Testis (tissue), 3 donors: ENCODE data around the gene MEGF10. TPM values are rescaled to one million over a fixed set of nuclear protein-coding genes. Genes with fewer than 3 reads are reported as not detected.

Experiments used
- DNase-seq: peaks from one replicate; pipeline ENCODE4 v3.0.0-alpha.2; 2019
- H3K27ac ChIP-seq, 2 donors: fragments of 200-600 bp; sonication (generic); one replicate each; pipeline ENCODE4 v1.5.1; 2019
- H3K27me3 ChIP-seq: fragments of 200-600 bp; sonication (generic); one replicate; pipeline ENCODE4 v1.5.1; 2019
- H3K36me3 ChIP-seq: fragments of 200-600 bp; sonication (generic); one replicate; pipeline ENCODE4 v1.5.1; 2017; ENCODE audit warnings: low read depth; ENCODE audit errors: missing control alignments
- H3K4me1 ChIP-seq: fragments of 200-600 bp; sonication (generic); one replicate; pipeline ENCODE4 v1.5.1; 2019
- H3K4me3 ChIP-seq, 2 donors: fragments of 200-600 bp; sonication (generic); one replicate each; pipeline ENCODE4 v1.5.1; 2017 to 2019
- H3K9me3 ChIP-seq: fragments of 200-600 bp; sonication (generic); one replicate; pipeline ENCODE4 v1.5.1; 2017
- CTCF ChIP-seq, 3 experiments: fragments of 450-650 bp in 2 of 3; fragments of 200-600 bp in 1 of 3; sonication (generic) in 1 of 3; IDR thresholded peaks; one replicate each; pipeline ENCODE4 v1.5.1; 2016 to 2019; ENCODE audit warnings: antibody characterized with exemption in 3 of 3, mild to moderate bottlenecking in 2 of 3, moderate library complexity in 1 of 3
- POLR2A ChIP-seq: fragments of 450-650 bp; IDR thresholded peaks from one replicate; pipeline ENCODE4 v1.6.1; 2017; ENCODE audit warnings: antibody characterized with exemption, mild to moderate bottlenecking, moderate library complexity
- WGBS, 2 donors: methylation state at CpG; one replicate each; pipeline ENCODE4 v1.1.5; 2018; 5-methylcytosine and 5-hydroxymethylcytosine counted together
- intact Hi-C: fragments of 100-400 bp; cut with DNase I; formaldehyde crosslinking; loops from one replicate; pipeline ENCODE4 v1.15.1; 2023; ENCODE audit warnings: low total_unique reads
- polyA plus RNA-seq: library from polyadenylated mRNA; stranded (reverse); fragments of 350-450 nt; fragmentation: Illumina TruSeq; extraction: RNeasy Lipid Tissue Mini Kit (QIAGEN cat#74804); gene quantifications from one replicate; pipeline ENCODE4 v1.2.3, GENCODE V29; 2014; ENCODE audit warnings: low read depth, low replicate concordance; ENCODE audit not compliant: insufficient read depth
- total RNA-seq, 2 donors: library from RNA; depleted of rRNA; stranded (reverse); fragments of >200 nt; gene quantifications; one replicate each; pipeline ENCODE4 v1.2.3, GENCODE V29; 2016

MEGF10 gene
- total and polyA plus RNA-seq, 3 donors from 2014 or later, result 2.4 to 5.1 (median 4.6) TPM

- TF ChIP-seq POLR2A, result no peak
- no peak for TF ChIP-seq CTCF (IDR thresholded peaks at IDR 0.05)
- no peak overlapping the region for H3K4me3 ChIP-seq
- H3K27me3 ChIP-seq, result no peaks in the 10 kb centered on the region
- WGBS, 2 donors, result 68 to 77% methylated on average over 7 of the region's 7 CpGs
- no peak overlapping the region for H3K27ac ChIP-seq
- no peak for DNase-seq
- intact Hi-C loops, result no loop called here
- H3K4me1 ChIP-seq, result no peaks in the 10 kb centered on the region
- no peaks in the 10 kb centered on the region for H3K36me3 ChIP-seq
- H3K9me3 ChIP-seq, result no peaks in the 10 kb centered on the region
These were observed 128.5 kb downstream of the MEGF10 start for GRCh38 chr5:127418974-127419682.

- Histone ChIP-seq H3K36me3 (no peaks in the 10 kb centered on the region), H3K4me3 (no peak overlapping the region), H3K27ac (no peak overlapping the region), H3K4me1 (no peaks in the 10 kb centered on the region), H3K9me3 (no peaks in the 10 kb centered on the region), H3K27me3 (no peaks in the 10 kb centered on the region)
- intact Hi-C loops, result no loop called here
- no peak for DNase-seq
- no peak for TF ChIP-seq POLR2A
- no peak for TF ChIP-seq CTCF (IDR thresholded peaks at IDR 0.05)
- 83 to 96% methylated on average over 18 of the region's 18 CpGs for WGBS, 2 donors
These were observed 129.2 kb downstream of the MEGF10 start for GRCh38 chr5:127419683-127420257.

GRCh38 chr5:127420758-127421157, 130.2 kb downstream of the MEGF10 start:
- 79 to 89% methylated on average over 3 of the region's 3 CpGs for WGBS, 2 donors
- intact Hi-C loops, result no loop called here
- no peak for TF ChIP-seq CTCF (IDR thresholded peaks at IDR 0.05)
- TF ChIP-seq POLR2A, result no peak
- no peak overlapping the region for H3K4me3 ChIP-seq
- no peaks in the 10 kb centered on the region for H3K9me3 ChIP-seq
- H3K36me3 ChIP-seq, result no peaks in the 10 kb centered on the region
- H3K4me1 ChIP-seq, result no peaks in the 10 kb centered on the region
- DNase-seq, result no peak
- no peaks in the 10 kb centered on the region for H3K27me3 ChIP-seq
- H3K27ac ChIP-seq, result no peak overlapping the region

GRCh38 chr5:127421471-127421870, 130.9 kb downstream of the MEGF10 start:
- TF ChIP-seq POLR2A (no peak), CTCF (IDR thresholded peaks at IDR 0.05) (no peak)
- no peak overlapping the region for H3K4me3 ChIP-seq
- no peaks in the 10 kb centered on the region for H3K36me3 ChIP-seq
- no peaks in the 10 kb centered on the region for H3K27me3 ChIP-seq
- no peaks in the 10 kb centered on the region for H3K9me3 ChIP-seq
- no peak for DNase-seq
- intact Hi-C loops, result no loop called here
- no peaks in the 10 kb centered on the region for H3K4me1 ChIP-seq
- 76 to 86% methylated on average over 2 of the region's 2 CpGs for WGBS, 2 donors
- no peak overlapping the region for H3K27ac ChIP-seq
